GM18526 (cell line): ENCODE results near the gene TLNRD1.

Experiments used
- POLR2A ChIP-seq: IDR thresholded peaks from 3 replicates; pipeline ENCODE4 v1.6.1; 2011; ENCODE audit not compliant: insufficient read length; ENCODE audit errors: extremely low read depth

The TLNRD1 gene

DNA sequence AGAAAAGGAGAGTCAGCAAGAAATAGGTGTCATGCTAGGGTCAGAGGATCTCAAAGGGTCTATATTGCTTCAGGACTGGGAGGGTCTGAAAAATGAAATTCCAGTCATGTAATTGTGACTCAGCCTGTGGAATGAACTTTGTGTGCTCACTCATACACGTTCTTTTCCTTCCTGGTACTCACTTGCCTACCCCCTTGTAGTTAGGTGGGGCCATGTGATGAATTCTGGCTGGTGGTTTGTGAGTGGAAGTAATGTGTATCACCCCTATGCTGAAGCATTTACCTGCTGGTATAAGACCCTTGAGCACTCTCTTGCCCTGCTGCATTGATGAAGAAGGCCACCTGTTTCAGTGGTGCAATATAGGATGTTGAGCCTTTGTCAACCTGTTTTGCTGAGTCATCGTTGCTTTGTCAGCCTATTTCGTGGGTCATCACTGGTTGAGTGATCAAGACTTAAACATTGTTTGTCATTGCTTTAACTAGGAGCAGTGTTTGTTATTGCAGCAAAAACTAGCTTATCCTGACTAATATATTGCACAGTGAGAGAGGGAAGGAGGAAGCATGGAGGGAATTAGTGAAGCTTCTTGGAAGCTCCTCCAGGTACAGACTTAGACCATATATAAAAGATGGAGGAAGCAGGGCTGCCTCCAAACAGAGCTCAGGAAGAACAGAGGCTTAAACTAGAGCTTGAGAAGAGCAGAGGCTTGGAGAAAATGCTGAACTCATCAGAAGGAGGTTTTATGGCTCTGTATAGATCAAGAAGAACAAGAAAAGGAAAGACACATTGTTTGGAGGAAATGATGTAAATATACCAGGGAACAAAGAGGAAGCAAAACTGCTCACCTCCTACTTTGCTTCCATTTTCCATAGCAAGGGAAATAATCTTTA lies 28.9 kb downstream of the TLNRD1 start:
- no peak for TF ChIP-seq POLR2A

DNA sequence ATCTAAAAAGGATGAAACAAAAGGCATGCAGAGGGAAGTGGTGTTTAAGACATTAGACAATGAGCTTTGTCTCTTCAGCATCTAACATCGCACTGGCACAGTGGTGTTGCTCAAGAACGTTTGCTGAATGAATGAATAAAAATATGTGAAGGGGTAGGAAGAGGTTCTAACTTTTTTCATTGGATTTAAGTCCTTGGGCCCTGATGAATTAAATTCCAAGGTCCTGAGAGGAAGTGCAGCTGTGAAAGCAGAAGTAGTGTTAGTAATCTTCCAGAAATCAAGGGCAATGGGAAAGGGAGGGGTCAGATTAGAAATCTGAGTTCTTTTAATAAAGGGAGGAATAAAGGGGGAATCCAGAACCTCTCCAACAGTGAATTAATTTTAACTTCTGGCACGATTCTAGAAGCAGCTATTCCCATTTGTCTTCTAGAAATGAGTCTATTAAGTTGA lies 29.6 kb downstream of the TLNRD1 start:
- no peak for TF ChIP-seq POLR2A

DNA sequence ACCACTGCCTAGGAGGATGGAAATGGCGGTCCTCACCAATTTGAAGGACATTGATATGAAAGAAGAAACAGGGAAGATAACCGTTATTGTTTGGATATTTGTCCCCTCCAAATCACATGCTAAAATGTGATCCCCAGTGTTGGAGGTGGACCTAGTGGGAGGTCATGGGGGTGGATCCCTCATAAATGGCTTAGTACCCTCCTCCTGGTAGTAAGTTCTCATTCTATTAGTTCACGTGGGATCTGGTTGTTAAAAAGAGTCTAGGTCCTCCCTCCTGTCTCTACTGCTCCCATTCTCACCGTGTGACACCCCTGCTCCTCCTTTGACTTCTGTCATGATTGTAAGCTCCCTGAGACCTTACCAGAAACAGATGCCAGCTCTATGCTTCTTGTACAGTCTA lies 30.5 kb downstream of the TLNRD1 start:
- no peak for TF ChIP-seq POLR2A

DNA sequence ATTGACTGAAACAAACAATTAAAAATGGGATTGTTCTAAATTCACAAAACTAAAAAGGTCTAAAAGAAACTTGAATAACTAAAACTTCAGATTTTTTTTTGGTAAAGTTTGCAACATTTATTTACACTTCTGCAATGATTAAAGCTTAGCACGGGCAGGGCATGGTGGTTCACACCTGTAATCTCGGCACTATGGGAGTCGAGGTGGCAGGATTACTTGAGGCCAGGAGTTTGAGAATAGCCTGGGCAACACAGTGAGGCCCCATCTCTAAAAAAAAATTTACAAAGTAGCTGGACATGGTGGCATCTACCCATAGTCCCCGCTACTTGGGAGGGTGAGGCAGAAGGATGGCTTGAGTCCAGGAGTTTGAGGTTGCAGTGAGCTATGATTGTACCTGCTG lies 31.6 kb downstream of the TLNRD1 start:
- TF ChIP-seq POLR2A: no peak

DNA sequence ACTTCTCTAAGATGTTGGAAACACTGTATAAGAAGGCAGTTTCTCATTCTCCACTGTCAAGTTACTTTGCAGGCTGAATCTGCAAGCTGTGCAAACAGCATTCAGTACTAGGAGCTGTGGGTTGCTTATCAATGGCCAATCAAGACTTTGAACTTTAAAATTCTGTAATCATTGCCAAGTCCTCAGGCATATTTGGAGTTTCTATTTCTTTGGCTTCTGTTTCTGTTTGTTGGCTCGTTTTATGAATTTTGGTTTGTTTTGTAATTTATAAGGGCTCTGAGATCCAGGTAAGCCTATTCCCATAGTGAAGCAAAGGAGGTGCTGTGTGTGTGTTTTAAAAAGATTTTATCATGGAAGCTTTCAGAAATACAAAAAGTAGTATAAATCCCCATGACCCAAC lies 32.1 kb downstream of the TLNRD1 start:
- TF ChIP-seq POLR2A: no peak

DNA sequence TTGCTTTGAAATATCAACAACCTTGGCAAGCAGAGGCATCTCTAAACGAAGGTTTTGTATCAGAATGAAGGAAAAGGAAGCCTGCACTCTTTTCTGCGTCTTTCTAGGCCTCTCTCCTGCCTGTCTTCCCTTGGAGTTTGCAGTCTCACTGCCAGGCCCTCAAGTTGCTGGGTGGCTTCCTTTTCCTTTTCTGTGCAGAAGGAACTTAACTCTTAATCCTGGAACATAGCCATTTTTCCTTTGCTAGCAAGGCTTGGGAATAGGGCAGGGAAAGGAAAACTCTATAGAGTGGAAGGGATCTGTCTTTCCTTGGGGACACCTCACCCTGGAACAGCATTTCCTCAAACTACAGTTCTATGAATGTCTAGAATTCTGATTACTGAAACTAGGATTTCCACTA lies 32.8 kb downstream of the TLNRD1 start:
- no peak for TF ChIP-seq POLR2A

DNA sequence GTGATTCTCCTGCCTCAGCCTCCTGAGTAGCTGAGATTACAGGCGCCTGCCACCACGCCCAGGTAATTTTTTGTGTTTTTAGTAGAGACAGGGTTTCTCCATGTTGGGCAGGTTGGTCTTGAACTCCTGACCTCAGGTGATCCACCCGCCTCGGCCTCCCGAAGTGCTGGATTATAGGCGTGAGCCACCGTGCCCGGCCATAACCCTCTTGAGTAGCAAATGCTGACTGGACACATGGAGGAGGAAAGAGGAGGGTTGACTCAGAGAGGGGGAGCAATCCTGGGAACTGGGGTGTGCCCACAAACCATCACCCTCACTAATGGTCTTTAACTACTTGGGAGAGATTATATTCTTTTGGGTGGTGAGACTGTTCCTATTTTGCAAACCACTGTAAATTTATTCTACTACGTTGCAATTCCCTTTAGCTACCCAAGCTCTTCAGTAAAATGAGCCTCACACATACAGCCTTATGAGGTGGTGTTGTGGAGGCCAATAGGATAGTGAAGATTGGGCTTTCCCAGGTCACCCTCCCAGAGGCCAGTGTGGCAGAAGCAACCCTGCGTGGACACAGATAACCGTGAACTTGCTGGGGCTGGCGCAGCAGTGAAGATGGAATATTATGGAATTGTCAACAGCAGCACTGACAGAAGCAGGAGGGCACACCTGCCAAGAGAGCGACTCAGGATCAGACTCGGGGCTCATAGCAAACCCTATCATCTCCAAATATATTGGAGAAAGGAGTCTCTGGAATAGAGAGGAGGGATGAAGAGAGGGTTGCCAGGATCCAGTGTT lies 37.4 kb downstream of the TLNRD1 start:
- TF ChIP-seq POLR2A: no peak

DNA sequence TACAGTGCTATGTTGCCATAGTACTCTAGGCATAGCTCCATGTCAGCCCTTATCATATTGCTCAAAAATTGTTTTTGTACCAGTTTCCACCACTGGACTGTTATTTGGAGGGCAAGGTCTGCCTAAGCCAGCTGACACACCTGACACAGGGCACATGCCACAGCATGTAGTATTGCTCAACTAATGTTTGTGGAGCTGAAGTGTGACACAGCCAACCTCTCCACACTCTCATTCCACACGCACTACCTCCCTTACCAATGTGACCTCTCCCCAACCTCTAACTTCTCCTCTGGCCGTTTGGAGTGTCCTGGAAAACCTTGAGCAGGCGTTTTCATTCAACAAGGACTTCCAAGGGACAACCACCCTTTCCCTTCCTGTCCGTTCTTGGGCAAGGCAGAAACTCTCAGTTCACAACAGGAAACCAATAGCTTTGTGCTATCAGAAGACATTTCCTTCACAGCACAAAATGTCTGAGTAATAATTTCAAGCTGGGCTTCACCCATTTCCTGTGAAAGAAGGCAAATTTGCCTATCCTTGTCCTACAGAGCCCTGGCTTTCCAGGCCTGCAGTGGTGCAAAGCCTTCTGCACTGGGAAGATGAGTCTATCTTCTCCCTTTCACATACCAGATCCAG lies 38.4 kb downstream of the TLNRD1 start:
- TF ChIP-seq POLR2A: no peak

DNA sequence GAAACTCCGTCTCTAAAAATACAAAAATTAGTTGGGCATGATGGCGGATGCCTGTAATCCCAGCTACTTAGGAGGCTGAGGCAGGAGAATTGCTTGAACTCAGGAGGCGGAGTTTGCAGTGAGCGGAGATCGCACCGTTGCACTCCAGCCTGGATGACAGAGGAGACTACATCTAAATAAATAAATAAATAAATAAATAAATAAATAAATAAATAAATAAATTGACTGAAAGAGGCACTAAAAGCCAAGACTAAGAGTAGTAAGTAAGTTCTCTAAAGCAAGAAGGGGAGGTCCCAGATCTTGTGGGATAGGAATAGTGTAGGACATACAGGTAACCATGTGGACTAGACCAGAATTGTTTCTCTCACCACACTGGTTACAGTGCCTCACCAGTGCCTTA lies 40.0 kb downstream of the TLNRD1 start:
- no peak for TF ChIP-seq POLR2A

DNA sequence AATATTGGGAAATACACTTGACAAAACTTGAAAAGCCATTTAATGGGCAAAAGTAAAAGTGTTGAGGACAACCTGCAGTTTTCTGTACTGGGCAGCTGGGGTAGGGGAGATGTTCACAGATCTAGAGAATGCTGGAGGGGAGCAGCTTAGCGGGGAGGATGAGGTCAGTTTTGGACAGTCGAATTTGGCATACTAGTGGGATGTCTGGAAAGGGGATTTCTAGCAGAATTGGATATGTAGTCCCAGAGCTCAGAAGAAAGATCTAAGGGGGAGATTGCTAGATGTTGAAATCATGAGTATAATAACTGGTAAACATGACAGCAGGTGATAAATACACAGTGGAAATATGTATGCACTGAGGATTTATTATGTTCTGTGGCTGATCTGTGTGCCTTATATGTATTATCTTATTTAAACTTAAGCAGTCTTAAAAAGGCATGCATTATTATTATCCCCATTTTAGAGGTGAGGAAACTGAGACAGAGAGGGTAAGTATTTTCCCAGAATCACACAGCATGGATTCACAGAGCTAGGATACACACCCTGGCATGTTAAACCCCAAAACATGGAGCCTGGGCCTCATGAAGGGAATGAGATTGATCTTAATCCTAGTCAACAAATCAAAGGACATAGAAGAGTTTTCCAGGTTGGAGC lies 42.7 kb downstream of the TLNRD1 start:
- TF ChIP-seq POLR2A: no peak

DNA sequence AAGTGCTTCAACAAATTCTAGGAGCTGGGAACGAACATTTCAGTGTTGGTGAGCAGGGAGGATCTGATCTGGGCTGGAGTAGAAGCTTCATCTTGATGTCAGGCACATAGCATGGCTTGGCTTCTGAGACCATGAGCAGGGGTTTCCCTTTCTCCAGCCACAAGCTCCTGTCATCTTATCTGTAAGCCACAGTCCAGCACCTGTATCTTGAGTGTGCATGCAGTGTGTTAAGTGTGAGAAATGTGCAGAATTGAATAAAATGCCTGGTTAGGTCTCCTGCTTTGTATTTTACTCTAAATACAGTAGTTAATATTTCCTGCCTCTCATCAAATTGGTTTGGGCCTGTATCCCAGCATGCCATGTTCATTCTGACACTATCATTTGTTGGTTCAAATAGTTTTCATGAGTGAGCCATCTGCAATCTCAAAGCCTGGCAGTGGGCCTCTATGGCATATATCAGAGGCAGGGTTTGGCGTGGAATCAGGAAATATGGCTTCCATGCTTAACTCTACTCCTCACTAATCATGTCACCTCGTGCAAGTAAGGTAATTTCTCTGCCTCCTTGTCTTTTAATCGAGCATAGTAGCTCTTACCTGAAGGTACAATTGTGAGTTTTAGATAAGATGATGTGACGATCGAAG lies 43.3 kb downstream of the TLNRD1 start:
- no peak for TF ChIP-seq POLR2A

DNA sequence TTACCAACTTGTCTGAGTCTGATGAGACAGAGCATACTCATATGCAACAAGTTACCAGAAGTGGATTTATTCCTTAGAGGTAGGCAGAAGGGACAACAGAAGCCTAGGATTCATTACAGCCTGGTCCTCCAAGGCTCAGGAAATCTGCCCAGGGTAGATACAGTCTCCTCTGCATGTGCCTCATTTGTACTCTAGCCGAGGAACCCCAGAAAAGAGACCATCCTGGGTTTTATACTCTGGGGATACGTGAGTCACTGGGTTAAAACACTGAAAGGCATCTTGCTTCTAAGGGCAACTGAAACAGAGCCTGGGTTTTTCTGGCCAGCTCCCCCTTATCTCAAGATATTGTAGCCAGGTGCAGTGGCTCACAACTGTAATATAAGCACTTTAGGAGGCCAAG lies 45.6 kb downstream of the TLNRD1 start:
- TF ChIP-seq POLR2A: no peak

DNA sequence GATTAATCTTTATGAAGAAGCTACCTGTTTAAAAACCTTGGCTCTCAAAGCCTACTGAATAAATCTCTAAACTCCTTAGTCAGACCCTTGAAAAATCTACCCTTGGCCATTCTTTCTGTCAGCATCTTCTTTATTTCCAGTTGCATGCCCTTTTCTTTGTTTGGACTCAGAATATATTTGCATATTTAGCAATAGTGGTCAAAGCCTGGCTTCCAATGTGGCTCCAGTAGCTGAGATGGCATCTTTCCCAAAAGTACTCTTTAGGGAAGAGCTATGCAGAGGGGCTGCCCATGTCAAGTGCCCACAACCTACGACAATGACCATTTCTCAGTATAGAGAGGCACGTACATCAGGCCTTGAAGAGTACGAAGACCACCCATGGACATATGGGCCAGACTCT lies 47.2 kb downstream of the TLNRD1 start:
- no peak for TF ChIP-seq POLR2A

DNA sequence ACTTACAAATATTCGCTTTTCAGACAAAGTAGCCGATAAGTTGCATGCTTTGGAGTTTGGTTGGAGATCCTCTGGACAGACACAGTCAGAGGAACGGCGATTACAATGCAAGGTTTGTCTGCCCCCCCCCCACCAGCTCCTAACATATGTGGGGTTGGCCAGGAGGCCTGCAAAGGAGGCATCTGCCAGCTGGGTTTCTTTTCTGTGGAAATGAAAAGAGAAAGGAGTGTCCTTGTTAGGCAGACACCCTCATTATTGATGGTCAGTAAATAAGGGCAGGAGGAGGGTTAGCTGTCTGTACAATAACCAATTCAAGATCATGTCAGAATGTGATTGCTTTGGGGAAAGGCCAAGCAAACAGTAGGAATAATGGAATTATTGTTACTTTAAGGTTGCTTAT lies 49.1 kb downstream of the TLNRD1 start:
- no peak for TF ChIP-seq POLR2A

DNA sequence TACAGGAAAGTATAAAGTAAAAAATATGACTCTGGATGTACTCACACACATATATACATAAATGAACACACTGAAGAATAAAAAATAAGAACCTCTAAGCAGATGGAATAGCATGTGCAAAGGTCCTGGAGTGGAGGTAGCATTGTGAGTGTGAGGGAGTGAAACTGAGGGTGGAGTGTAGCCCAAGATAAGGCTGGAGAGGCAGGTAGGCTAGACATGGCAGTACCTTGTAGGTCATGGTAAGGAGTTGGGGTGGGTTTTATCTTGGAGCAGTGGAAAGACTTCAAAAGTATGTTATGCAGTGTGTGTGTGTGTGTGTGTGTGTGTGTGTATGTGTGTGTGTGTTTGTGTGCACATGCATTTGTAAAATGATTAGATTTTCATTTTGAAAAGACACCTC lies 49.5 kb downstream of the TLNRD1 start:
- TF ChIP-seq POLR2A: no peak
